SIG-M5 (cell line): ENCODE results near the gene CUTA.

Source experiments
- DNase-seq: peaks from one replicate; lab custom pipeline; 2025; lab: John Stamatoyannopoulos, UW

The CUTA gene

GRCh38 chr6:33439956-33440648 is 22.2 kb upstream of the CUTA start:
- no peak for DNase-seq

GRCh38 chr6:33438978-33439594 is 21.2 kb upstream of the CUTA start:
- no peak for DNase-seq

- no peak for DNase-seq
Observed at GRCh38 chr6:33437666-33438065, 19.8 kb upstream of the CUTA start.

GRCh38 chr6:33434961-33435360 is 17.1 kb upstream of the CUTA start:
- no peak for DNase-seq

- DNase-seq: no peak
Observed at GRCh38 chr6:33433544-33434191, 15.8 kb upstream of the CUTA start.

GRCh38 chr6:33433001-33433543 is 15.2 kb upstream of the CUTA start:
- no peak for DNase-seq

GRCh38 chr6:33432546-33432945 is 14.6 kb upstream of the CUTA start:
- DNase-seq: no peak

GRCh38 chr6:33431880-33432541 is 14.1 kb upstream of the CUTA start:
- no peak for DNase-seq

GRCh38 chr6:33430991-33431879 is 13.3 kb upstream of the CUTA start:
- no peak for DNase-seq

- DNase-seq: no peak
Observed at GRCh38 chr6:33430334-33430733, 12.4 kb upstream of the CUTA start.

- no peak for DNase-seq
Observed at GRCh38 chr6:33429750-33430052, 11.8 kb upstream of the CUTA start.

- DNase-seq: no peak
Observed at GRCh38 chr6:33428966-33429749, 11.3 kb upstream of the CUTA start.

- no peak for DNase-seq
Observed at GRCh38 chr6:33428224-33428965, 10.5 kb upstream of the CUTA start.

GRCh38 chr6:33427585-33428223 is 9.8 kb upstream of the CUTA start:
- DNase-seq: no peak

- DNase-seq: no peak
Observed at GRCh38 chr6:33426590-33427511, 8.9 kb upstream of the CUTA start.

GRCh38 chr6:33425668-33426577 is 8.0 kb upstream of the CUTA start:
- no peak for DNase-seq

- DNase-seq: no peak
Observed at GRCh38 chr6:33424855-33425667, 7.2 kb upstream of the CUTA start.
